ENCODE results near the gene RHOT2. TPM values are rescaled to one million over a fixed set of nuclear protein-coding genes. Genes with fewer than 3 reads are reported as not detected.

The RHOT2 gene
- total and polyA plus RNA-seq, 2 of the 8 experiments (the other 6 are each of a cell fraction or from before 2014, with no cell fraction given), result 149 to 194 TPM

DNA sequence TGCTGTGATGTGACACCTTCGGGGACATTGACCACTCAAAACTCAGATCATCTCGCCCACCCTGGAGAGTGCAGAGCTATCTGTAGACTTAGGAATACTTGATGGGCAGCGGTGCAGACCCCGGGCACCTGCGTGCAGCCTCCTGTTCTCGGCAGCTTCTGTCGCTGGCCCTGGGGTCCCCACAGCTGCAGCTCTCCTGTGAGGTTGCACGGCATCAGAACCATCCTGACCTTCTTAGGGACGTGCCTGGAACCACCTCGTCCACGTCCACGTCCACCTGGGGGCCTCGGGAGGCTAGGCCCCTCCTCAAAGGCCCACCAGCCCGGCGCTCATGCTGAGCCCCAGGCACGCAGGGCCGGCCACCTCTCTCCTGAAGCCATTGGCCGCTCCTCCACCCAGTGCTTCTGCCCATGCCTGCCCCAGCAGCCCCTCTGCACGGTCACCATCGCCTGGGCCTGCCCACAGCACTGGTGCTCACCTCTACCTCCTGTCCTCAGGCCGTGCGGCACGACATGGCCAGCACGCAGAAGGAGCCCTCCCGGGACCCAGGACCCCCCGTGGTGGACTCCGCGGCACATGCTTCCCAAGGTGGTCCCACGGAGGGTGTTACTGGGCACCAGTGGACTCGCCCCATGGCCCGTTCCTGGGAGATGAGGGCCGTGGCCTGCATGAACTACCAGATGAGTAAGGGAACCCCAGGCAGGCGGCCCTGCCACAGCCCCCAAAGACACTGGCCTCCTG, 39.4 kb upstream of the RHOT2 start:
- CTCF ChIA-PET (ENCODE audit: partially characterized antibody), result interaction anchor here (1.0 to 2.1 kb wide), 9 partner anchors 10 to 115 kb away, joined by 3 to 7 read pairs (median 3); no protein-coding TSS in a partner anchor

More for the DNA sequence above, 39.4 kb upstream of the RHOT2 start:
- H3K4me1 ChIP-seq (replicated peaks in 1 of 4; ENCODE audit: control insufficient read depth in 3 of 4, insufficient read depth in 4 of 4, low read length in 3 of 4), result peaks cover 0 to 25% (median 20%) of the 10 kb centered on the region in 4 experiments; a peak in 6 of 7 replicates
- peak overlapping the region; percentile 60; the same call in 1 of the 2 replicates for H2BK12ac ChIP-seq (ENCODE audit: low read depth, low read length)
- peak overlapping the region; percentile 72 for H3K4ac ChIP-seq (replicated peaks; ENCODE audit: insufficient read length, low read depth, low read length)
- peak overlapping the region; percentile 26; the same call in 1 of the 2 replicates for H2AK5ac ChIP-seq (ENCODE audit: low read depth, low read length)
- H3K79me2 ChIP-seq (ENCODE audit: control insufficient read depth in 1 of 2, insufficient read depth in 2 of 2, low read length in 2 of 2), result no peaks in the 10 kb centered on the region
- H3K4me3 ChIP-seq (ENCODE audit: extremely low read depth in 1 of 4, insufficient read depth in 2 of 4, low read depth in 3 of 4, low read length in 4 of 4), result no peak overlapping the region
- H3K36me3 ChIP-seq (ENCODE audit: control insufficient read depth in 2 of 4, insufficient read depth in 4 of 4, low read length in 3 of 4), result peaks cover 0 to 16% (median 0%) of the 10 kb centered on the region in 4 experiments; a peak in 3 of 8 replicates
- no peak overlapping the region for H2BK15ac ChIP-seq (ENCODE audit: low read length)
- peaks cover 4% of the 10 kb centered on the region; the same call in 1 of the 2 replicates for H3K79me1 ChIP-seq (ENCODE audit: low read depth, low read length)
- H2BK20ac ChIP-seq (ENCODE audit: low read length), result no peak overlapping the region
- H2BK120ac ChIP-seq (replicated peaks; ENCODE audit: low read depth, low read length), result no peak overlapping the region
- POLR2A ChIA-PET (ENCODE audit: partially characterized antibody), result interaction anchor here (0.6 to 1.6 kb wide), 5 partner anchors 9 to 158 kb away, joined by 3 read pairs; partner anchors contain the start of gene RAB40C
- TF ChIP-seq FOSL1 (IDR thresholded peaks at IDR 0.05; ENCODE audit: insufficient read depth, low read depth, low read length) (no peak), CTBP2 (IDR thresholded peaks at IDR 0.05; ENCODE audit: borderline replicate concordance, insufficient read depth, insufficient read length, low read length) (no peak), CBX5 (IDR thresholded peaks at IDR 0.05; ENCODE audit: low read depth, low read length) (no peak), POLR2A (IDR thresholded peaks at IDR 0.05; ENCODE audit: control extremely low read depth in 1 of 2, low read depth in 2 of 2, low read length in 2 of 2) (no peak), EGR1 (IDR thresholded peaks at IDR 0.05; ENCODE audit: borderline replicate concordance, low read depth, low read length) (no peak)
- no peak overlapping the region for H3K27ac ChIP-seq (ENCODE audit: low read depth, low read length)
- H3K9ac ChIP-seq (replicated peaks in 1 of 4; ENCODE audit: extremely low read depth in 1 of 4, low read depth in 3 of 4, low read length in 3 of 4), result no peak overlapping the region
- H4K5ac ChIP-seq (ENCODE audit: insufficient read length, low read depth, low read length), result no peak overlapping the region
- DNase-seq (ENCODE audit: low read depth in 1 of 2, low spot score in 2 of 2) (no peak), FAIRE-seq (no peak)
- H4K20me1 ChIP-seq (replicated peaks in 1 of 2; ENCODE audit: control insufficient read depth in 1 of 2, insufficient read depth in 2 of 2, low read length in 2 of 2), result peaks cover 0 to 2% of the 10 kb centered on the region in 2 experiments
- H4K91ac ChIP-seq (replicated peaks; ENCODE audit: insufficient read length, low read length), result no peak overlapping the region
- H2BK5ac ChIP-seq (ENCODE audit: low read depth, low read length), result peak overlapping the region; percentile 94; the same call in 1 of the 2 replicates
- H3K18ac ChIP-seq (ENCODE audit: extremely low read depth, low read length), result no peak overlapping the region
- H3K23me2 ChIP-seq (ENCODE audit: low read depth, low read length), result peaks cover 2% of the 10 kb centered on the region; the same call in 1 of the 2 replicates
- no peak overlapping the region; the same call in 1 of the 2 replicates for H4K8ac ChIP-seq (ENCODE audit: extremely low read depth, insufficient read depth, low read length)
- H2AFZ ChIP-seq (ENCODE audit: low read length), result no peak overlapping the region
- WGBS, 2 experiments (ENCODE audit: extremely low coverage in 1 of 2, insufficient coverage in 1 of 2, insufficient read length in 1 of 2, insufficient replicate concordance in 2 of 2, low coverage in 1 of 2, low lambda C conversion rate in 2 of 2, missing lambda C conversion rate in 1 of 2), result 94% methylated on average over 30 of the region's 33 CpGs; no CpG with 5 or more reads in 1 of the 2 experiments
- no peak overlapping the region for H3K14ac ChIP-seq (ENCODE audit: insufficient read length)
- no peak overlapping the region for H3K4me2 ChIP-seq (ENCODE audit: insufficient read depth in 1 of 2, low read depth in 2 of 2, low read length in 2 of 2)
- no peak overlapping the region for H3K56ac ChIP-seq (replicated peaks; ENCODE audit: insufficient read length, low read depth, low read length)
- H3K27me3 ChIP-seq (replicated peaks in 1 of 4; ENCODE audit: control insufficient read depth in 3 of 4, extremely low read depth in 1 of 4, insufficient read depth in 3 of 4, low read length in 3 of 4), result no peaks in the 10 kb centered on the region
- H3K23ac ChIP-seq (ENCODE audit: insufficient read length), result no peak overlapping the region
- H3K9me3 ChIP-seq (ENCODE audit: insufficient read depth in 2 of 2, low read depth in 1 of 2, low read length in 1 of 2), result no peaks in the 10 kb centered on the region

All from H1 (cell line).